ENCODE measurements around the gene ZDHHC17.
"Not testable (repeated sequence)": the region's sequence is repeated elsewhere in the genome, so short reads cannot be mapped to it uniquely, and the experiment has no call there.

The ZDHHC17 gene

GRCh38 chr12:76763746-76764675, at the start of gene ZDHHC17:
Gene ZDHHC17 (plus strand): TSS chr12:76764115. CDS start chr12:76764237, 122 bp downstream.
- peak; percentile 39 for DNase-seq (ENCODE audit: low read depth, low spot score)
- peak within 1 kb of the TSS; percentile 87 for H3K27ac ChIP-seq
- TF ChIP-seq EZH2 (IDR thresholded peaks at IDR 0.05), result no peak
- peak; percentile 54 for TF ChIP-seq FOXP2 (optimal IDR thresholded peaks at IDR 0.05; ENCODE audit: control extremely low read depth, extremely low read length, insufficient read depth)
- peak; percentile 88 for TF ChIP-seq POLR2AphosphoS5 (IDR thresholded peaks at IDR 0.05; ENCODE audit: borderline replicate concordance, low read depth, low read length)
- peak within 1 kb of the TSS; percentile 93 for H3K9ac ChIP-seq (ENCODE audit: insufficient read length)
- peaks cover 3% of the 10 kb centered on the region; the same call in 1 of the 2 replicates for H3K36me3 ChIP-seq (ENCODE audit: insufficient read depth, low read length)
- H3K4me3 ChIP-seq, result peak within 1 kb of the TSS; percentile 84
- no peaks in the 10 kb centered on the region for H3K9me3 ChIP-seq (ENCODE audit: low read depth, low read length)

- Histone ChIP-seq H3K27ac (no peak overlapping the region), H3K36me3 (ENCODE audit: insufficient read depth, low read length) (no peaks in the 10 kb centered on the region), H3K9me3 (ENCODE audit: low read depth, low read length) (no peaks in the 10 kb centered on the region), H3K9ac (ENCODE audit: insufficient read length) (no peak overlapping the region), H3K4me3 (no peak overlapping the region)
- no peak for DNase-seq (ENCODE audit: low read depth, low spot score)
- no peak for TF ChIP-seq FOXP2 (optimal IDR thresholded peaks at IDR 0.05; ENCODE audit: control extremely low read depth, extremely low read length, insufficient read depth)
- TF ChIP-seq EZH2 (IDR thresholded peaks at IDR 0.05), result no peak
- no peak for TF ChIP-seq POLR2AphosphoS5 (IDR thresholded peaks at IDR 0.05; ENCODE audit: borderline replicate concordance, low read depth, low read length)
These were observed 49.5 kb upstream of the ZDHHC17 start for GRCh38 chr12:76714415-76714814.

- Histone ChIP-seq H3K4me3 (no peak overlapping the region), H3K9me3 (ENCODE audit: low read depth, low read length) (no peaks in the 10 kb centered on the region), H3K9ac (ENCODE audit: insufficient read length) (no peak overlapping the region), H3K36me3 (ENCODE audit: insufficient read depth, low read length) (no peaks in the 10 kb centered on the region), H3K27ac (no peak overlapping the region)
- no peak for DNase-seq (ENCODE audit: low read depth, low spot score)
- TF ChIP-seq FOXP2 (optimal IDR thresholded peaks at IDR 0.05; ENCODE audit: control extremely low read depth, extremely low read length, insufficient read depth) (no peak), EZH2 (IDR thresholded peaks at IDR 0.05) (no peak), POLR2AphosphoS5 (IDR thresholded peaks at IDR 0.05; ENCODE audit: borderline replicate concordance, low read depth, low read length) (no peak)
These were observed 49.1 kb upstream of the ZDHHC17 start for GRCh38 chr12:76714861-76715260.

- Histone ChIP-seq H3K4me3 (no peak overlapping the region), H3K27ac (no peak overlapping the region), H3K36me3 (ENCODE audit: insufficient read depth, low read length) (no peaks in the 10 kb centered on the region), H3K9me3 (ENCODE audit: low read depth, low read length) (no peaks in the 10 kb centered on the region), H3K9ac (ENCODE audit: insufficient read length) (no peak overlapping the region)
- no peak for TF ChIP-seq EZH2 (IDR thresholded peaks at IDR 0.05)
- TF ChIP-seq POLR2AphosphoS5 (IDR thresholded peaks at IDR 0.05; ENCODE audit: borderline replicate concordance, low read depth, low read length), result no peak
- no peak for DNase-seq (ENCODE audit: low read depth, low spot score)
These were observed 48.6 kb upstream of the ZDHHC17 start for GRCh38 chr12:76715332-76715731.

GRCh38 chr12:76717314-76717713, 46.6 kb upstream of the ZDHHC17 start:
- no peak overlapping the region for H3K9ac ChIP-seq (ENCODE audit: insufficient read length)
- no peaks in the 10 kb centered on the region for H3K9me3 ChIP-seq (ENCODE audit: low read depth, low read length)
- H3K36me3 ChIP-seq (ENCODE audit: insufficient read depth, low read length), result no peaks in the 10 kb centered on the region
- TF ChIP-seq POLR2AphosphoS5 (IDR thresholded peaks at IDR 0.05; ENCODE audit: borderline replicate concordance, low read depth, low read length), result no peak
- TF ChIP-seq FOXP2 (optimal IDR thresholded peaks at IDR 0.05; ENCODE audit: control extremely low read depth, extremely low read length, insufficient read depth), result no peak
- no peak for TF ChIP-seq EZH2 (IDR thresholded peaks at IDR 0.05)
- DNase-seq (ENCODE audit: low read depth, low spot score), result no peak
- H3K4me3 ChIP-seq, result no peak overlapping the region
- H3K27ac ChIP-seq, result no peak overlapping the region

- Histone ChIP-seq H3K9ac (ENCODE audit: insufficient read length) (no peak overlapping the region), H3K9me3 (ENCODE audit: low read depth, low read length) (no peaks in the 10 kb centered on the region), H3K27ac (no peak overlapping the region), H3K4me3 (no peak overlapping the region), H3K36me3 (ENCODE audit: insufficient read depth, low read length) (no peaks in the 10 kb centered on the region)
- no peak for DNase-seq (ENCODE audit: low read depth, low spot score)
- TF ChIP-seq EZH2 (IDR thresholded peaks at IDR 0.05) (no peak), FOXP2 (optimal IDR thresholded peaks at IDR 0.05; ENCODE audit: control extremely low read depth, extremely low read length, insufficient read depth) (no peak), POLR2AphosphoS5 (IDR thresholded peaks at IDR 0.05; ENCODE audit: borderline replicate concordance, low read depth, low read length) (no peak)
These were observed 44.5 kb upstream of the ZDHHC17 start for GRCh38 chr12:76719171-76720041.

- no peak overlapping the region for H3K4me3 ChIP-seq
These were observed 43.8 kb upstream of the ZDHHC17 start for GRCh38 chr12:76720068-76720467.

GRCh38 chr12:76726626-76727025, 37.3 kb upstream of the ZDHHC17 start:
- Histone ChIP-seq H3K9me3 (ENCODE audit: low read depth, low read length) (no peaks in the 10 kb centered on the region), H3K27ac (no peak overlapping the region), H3K9ac (ENCODE audit: insufficient read length) (no peak overlapping the region), H3K36me3 (ENCODE audit: insufficient read depth, low read length) (no peaks in the 10 kb centered on the region), H3K4me3 (no peak overlapping the region)
- DNase-seq (ENCODE audit: low read depth, low spot score), result no peak
- no peak for TF ChIP-seq EZH2 (IDR thresholded peaks at IDR 0.05)
- no peak for TF ChIP-seq POLR2AphosphoS5 (IDR thresholded peaks at IDR 0.05; ENCODE audit: borderline replicate concordance, low read depth, low read length)
- no peak for TF ChIP-seq FOXP2 (optimal IDR thresholded peaks at IDR 0.05; ENCODE audit: control extremely low read depth, extremely low read length, insufficient read depth)

More at GRCh38 chr12:76720068-76720467, 43.8 kb upstream of the ZDHHC17 start:
- TF ChIP-seq POLR2AphosphoS5 (IDR thresholded peaks at IDR 0.05; ENCODE audit: borderline replicate concordance, low read depth, low read length) (no peak), FOXP2 (optimal IDR thresholded peaks at IDR 0.05; ENCODE audit: control extremely low read depth, extremely low read length, insufficient read depth) (no peak), EZH2 (IDR thresholded peaks at IDR 0.05) (no peak)
- no peaks in the 10 kb centered on the region for H3K36me3 ChIP-seq (ENCODE audit: insufficient read depth, low read length)
- DNase-seq (ENCODE audit: low read depth, low spot score), result no peak
- no peak overlapping the region for H3K27ac ChIP-seq
- H3K9me3 ChIP-seq (ENCODE audit: low read depth, low read length), result no peaks in the 10 kb centered on the region
- no peak overlapping the region for H3K9ac ChIP-seq (ENCODE audit: insufficient read length)

GRCh38 chr12:76732188-76732587, 31.7 kb upstream of the ZDHHC17 start:
- not testable (repeated sequence) for H3K9ac ChIP-seq (ENCODE audit: insufficient read length); H3K36me3 ChIP-seq (ENCODE audit: insufficient read depth, low read length); DNase-seq (ENCODE audit: low read depth, low spot score); H3K9me3 ChIP-seq (ENCODE audit: low read depth, low read length); H3K4me3 ChIP-seq; H3K27ac ChIP-seq

GRCh38 chr12:76737689-76738088, 26.2 kb upstream of the ZDHHC17 start:
- not testable (repeated sequence) for H3K4me3 ChIP-seq; H3K9me3 ChIP-seq (ENCODE audit: low read depth, low read length); H3K27ac ChIP-seq; H3K36me3 ChIP-seq (ENCODE audit: insufficient read depth, low read length); H3K9ac ChIP-seq (ENCODE audit: insufficient read length); DNase-seq (ENCODE audit: low read depth, low spot score)
